ENCODE data around the gene AP4E1. TPM values are rescaled to one million over a fixed set of nuclear protein-coding genes. Genes with fewer than 3 reads are reported as not detected.

Gene AP4E1
- total RNA-seq, 2 donors from 2014 or later, result 6.1 to 9.2 TPM

DNA sequence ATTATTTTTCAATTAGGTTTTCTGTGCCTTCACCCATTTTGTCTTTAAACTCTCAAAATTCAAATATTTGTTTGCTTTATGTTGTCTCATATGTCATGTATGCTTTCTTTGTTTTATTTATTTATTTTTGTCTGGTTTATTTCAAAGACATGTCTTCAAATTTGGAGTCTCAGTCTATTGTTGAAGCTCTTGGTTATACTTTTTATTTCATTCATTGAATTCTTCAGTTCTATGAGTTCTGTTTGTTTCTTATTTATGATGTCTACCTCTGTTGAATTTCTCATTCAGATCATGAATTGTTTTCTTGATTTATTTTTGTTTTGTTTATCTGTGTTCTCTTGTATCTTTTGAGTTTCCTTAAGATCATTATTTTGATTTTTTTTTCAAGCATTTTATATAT lies 55.6 kb downstream of the AP4E1 start:
- intact Hi-C loops (cut with DNase I), result no loop called here
- H3K36me3 ChIP-seq, result no peaks in the 10 kb centered on the region
- H3K27ac ChIP-seq, result no peak overlapping the region

DNA sequence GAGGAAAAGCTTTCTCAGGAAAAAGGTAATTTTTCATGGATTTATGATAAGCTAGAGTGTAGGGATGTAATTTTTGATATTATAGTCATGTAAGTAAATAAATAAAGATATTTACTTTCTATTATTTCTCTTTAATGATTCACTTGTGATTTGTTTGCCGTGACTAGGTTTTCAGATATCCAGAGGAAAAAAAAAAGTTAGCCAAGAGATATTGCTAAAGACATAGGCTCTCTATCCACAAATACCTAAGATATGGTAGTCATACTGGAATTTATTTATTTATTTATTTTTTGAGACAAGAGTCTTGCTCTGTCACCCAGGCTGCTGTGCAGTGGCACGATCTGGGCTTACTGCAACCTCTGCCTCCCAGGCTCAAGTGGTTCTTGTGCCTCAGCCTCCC lies 59.9 kb downstream of the AP4E1 start:
- DNase-seq (ENCODE audit: low spot score), result no peak
- Histone ChIP-seq H3K27me3 (replicated peaks; ENCODE audit: insufficient read depth) (no peaks in the 10 kb centered on the region), H3K36me3 (no peaks in the 10 kb centered on the region), H3K9me3 (no peaks in the 10 kb centered on the region), H3K4me1 (replicated peaks) (no peaks in the 10 kb centered on the region), H3K4me3 (no peak overlapping the region), H3K27ac (no peak overlapping the region)
- 97% methylated on average over 2 of the region's 2 CpGs for WGBS
- no peak for TF ChIP-seq POLR2AphosphoS5 (IDR thresholded peaks at IDR 0.05)
- no peak for TF ChIP-seq POLR2A (IDR thresholded peaks at IDR 0.05)
- TF ChIP-seq, protein P1, sequence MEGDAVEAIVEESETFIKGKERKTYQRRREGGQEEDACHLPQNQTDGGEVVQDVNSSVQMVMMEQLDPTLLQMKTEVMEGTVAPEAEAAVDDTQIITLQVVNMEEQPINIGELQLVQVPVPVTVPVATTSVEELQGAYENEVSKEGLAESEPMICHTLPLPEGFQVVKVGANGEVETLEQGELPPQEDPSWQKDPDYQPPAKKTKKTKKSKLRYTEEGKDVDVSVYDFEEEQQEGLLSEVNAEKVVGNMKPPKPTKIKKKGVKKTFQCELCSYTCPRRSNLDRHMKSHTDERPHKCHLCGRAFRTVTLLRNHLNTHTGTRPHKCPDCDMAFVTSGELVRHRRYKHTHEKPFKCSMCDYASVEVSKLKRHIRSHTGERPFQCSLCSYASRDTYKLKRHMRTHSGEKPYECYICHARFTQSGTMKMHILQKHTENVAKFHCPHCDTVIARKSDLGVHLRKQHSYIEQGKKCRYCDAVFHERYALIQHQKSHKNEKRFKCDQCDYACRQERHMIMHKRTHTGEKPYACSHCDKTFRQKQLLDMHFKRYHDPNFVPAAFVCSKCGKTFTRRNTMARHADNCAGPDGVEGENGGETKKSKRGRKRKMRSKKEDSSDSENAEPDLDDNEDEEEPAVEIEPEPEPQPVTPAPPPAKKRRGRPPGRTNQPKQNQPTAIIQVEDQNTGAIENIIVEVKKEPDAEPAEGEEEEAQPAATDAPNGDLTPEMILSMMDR (IDR thresholded peaks at IDR 0.05), result no peak
- intact Hi-C loops (cut with DNase I), result no loop called here

More for the DNA sequence above, 55.6 kb downstream of the AP4E1 start:
- DNase-seq (ENCODE audit: low spot score), result no peak
- H3K4me3 ChIP-seq, result no peak overlapping the region
- no peaks in the 10 kb centered on the region for H3K4me1 ChIP-seq (replicated peaks)
- H3K27me3 ChIP-seq (replicated peaks; ENCODE audit: insufficient read depth), result no peaks in the 10 kb centered on the region
- TF ChIP-seq POLR2AphosphoS5 (IDR thresholded peaks at IDR 0.05), result no peak
- no peak for TF ChIP-seq POLR2A (IDR thresholded peaks at IDR 0.05)
- TF ChIP-seq, protein P1 (IDR thresholded peaks at IDR 0.05), result no peak
- no peaks in the 10 kb centered on the region for H3K9me3 ChIP-seq

DNA sequence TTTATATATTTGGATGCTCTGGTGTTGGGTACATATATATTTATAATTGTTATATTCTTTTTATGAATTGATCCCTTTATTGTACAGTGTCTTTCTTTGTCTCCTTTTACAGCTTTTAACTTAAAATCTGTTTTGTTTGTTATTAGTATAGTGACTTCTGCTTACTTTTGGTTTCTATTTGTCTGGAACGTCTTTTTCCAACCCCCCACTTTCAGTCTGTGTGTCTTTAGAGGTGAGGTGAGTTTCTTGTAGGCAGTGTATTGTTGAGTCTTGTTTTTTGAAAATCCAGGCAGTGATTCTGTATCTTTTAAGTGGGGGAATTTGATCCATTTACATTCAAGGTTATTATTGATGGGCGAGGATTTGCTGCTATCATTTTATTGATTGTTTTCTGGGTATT lies 62.0 kb downstream of the AP4E1 start:
- Histone ChIP-seq H3K9me3 (no peaks in the 10 kb centered on the region), H3K27ac (no peak overlapping the region), H3K4me3 (no peak overlapping the region), H3K4me1 (replicated peaks) (no peaks in the 10 kb centered on the region), H3K27me3 (replicated peaks; ENCODE audit: insufficient read depth) (no peaks in the 10 kb centered on the region), H3K36me3 (no peaks in the 10 kb centered on the region)
- no peak for DNase-seq (ENCODE audit: low spot score)
- intact Hi-C loops (cut with DNase I), result no loop called here
- TF ChIP-seq, protein P1 (IDR thresholded peaks at IDR 0.05), result no peak
- TF ChIP-seq POLR2A (IDR thresholded peaks at IDR 0.05), result no peak
- no peak for TF ChIP-seq POLR2AphosphoS5 (IDR thresholded peaks at IDR 0.05)
- 97% methylated on average over 2 of the region's 2 CpGs for WGBS

DNA sequence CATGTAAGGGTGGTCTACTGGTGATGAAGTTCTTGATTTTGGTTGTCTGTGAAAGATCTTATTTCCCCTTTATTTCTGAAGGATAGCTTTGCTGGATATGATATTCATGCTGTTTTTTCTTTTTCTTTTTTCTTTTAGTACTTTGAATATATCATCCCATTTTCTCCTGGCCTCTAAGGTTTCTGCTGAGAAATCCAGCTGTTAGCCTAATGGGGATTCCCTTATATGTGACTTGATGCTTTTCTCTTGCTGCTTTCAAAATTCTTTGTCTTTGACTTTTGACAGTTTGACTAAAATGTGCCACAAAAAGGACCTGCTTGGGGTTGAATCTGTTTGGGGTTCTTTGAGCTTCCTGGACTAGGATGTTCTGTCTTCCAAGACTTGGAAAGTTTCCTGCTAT lies 62.6 kb downstream of the AP4E1 start:
- Histone ChIP-seq H3K9me3 (no peaks in the 10 kb centered on the region), H3K27ac (no peak overlapping the region), H3K4me1 (replicated peaks) (no peaks in the 10 kb centered on the region), H3K4me3 (no peak overlapping the region), H3K27me3 (replicated peaks; ENCODE audit: insufficient read depth) (no peaks in the 10 kb centered on the region), H3K36me3 (no peaks in the 10 kb centered on the region)
- TF ChIP-seq, protein P1 (IDR thresholded peaks at IDR 0.05), result no peak
- TF ChIP-seq POLR2A (IDR thresholded peaks at IDR 0.05) (no peak), POLR2AphosphoS5 (IDR thresholded peaks at IDR 0.05) (no peak)
- intact Hi-C loops (cut with DNase I), result no loop called here
- DNase-seq (ENCODE audit: low spot score), result no peak

DNA sequence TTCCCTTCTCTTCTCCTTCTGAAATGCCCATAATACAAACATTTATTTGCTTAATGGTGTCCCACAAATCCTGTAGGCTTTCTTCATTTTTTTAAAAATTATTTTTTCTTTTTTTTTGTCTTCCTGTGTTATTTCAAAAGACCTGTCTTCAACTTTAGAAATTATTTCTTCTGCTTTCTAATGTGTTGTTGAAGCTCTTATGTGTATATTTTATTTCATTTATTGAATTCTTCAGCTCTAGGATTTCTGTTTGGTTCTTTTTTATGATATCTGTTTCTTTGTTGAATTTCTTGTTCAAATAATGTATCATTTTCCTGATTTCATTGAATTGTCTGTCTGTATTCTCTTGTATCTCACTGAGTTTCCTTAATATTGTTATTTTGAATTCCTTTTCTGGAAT lies 63.1 kb downstream of the AP4E1 start:
- no peak overlapping the region for H3K27ac ChIP-seq
- no peaks in the 10 kb centered on the region for H3K27me3 ChIP-seq (replicated peaks; ENCODE audit: insufficient read depth)
- DNase-seq (ENCODE audit: low spot score), result no peak
- intact Hi-C loops (cut with DNase I), result no loop called here
- H3K4me3 ChIP-seq, result no peak overlapping the region
- H3K36me3 ChIP-seq, result no peaks in the 10 kb centered on the region
- TF ChIP-seq, protein P1 (IDR thresholded peaks at IDR 0.05), result no peak
- no peaks in the 10 kb centered on the region for H3K4me1 ChIP-seq (replicated peaks)
- H3K9me3 ChIP-seq, result no peaks in the 10 kb centered on the region
